ENCODE data around the gene TEX11. TPM values are rescaled to one million over a fixed set of nuclear protein-coding genes. Genes with fewer than 3 reads are reported as not detected.

The TEX11 gene
- total and polyA plus RNA-seq, 2 experiments from 2014 or later = 0.60 to 1.0 TPM

GRCh38 chrX:70485466-70485865 lies 423.0 kb downstream of the TEX11 start:
- H3K36me3 Mint-ChIP-seq (ENCODE audit: low read depth) = peaks cover 50% of the 10 kb centered on the region
- H3K9me3 Mint-ChIP-seq = no peaks in the 10 kb centered on the region
- no peak overlapping the region for H3K27ac Mint-ChIP-seq

More at GRCh38 chrX:70485466-70485865, 423.0 kb downstream of the TEX11 start:
- TF ChIP-seq POLR2AphosphoS5 (IDR thresholded peaks at IDR 0.05; ENCODE audit: low read depth) (no peak), CTCF (conservative IDR thresholded peaks at IDR 0.05; ENCODE audit: low read depth in 2 of 2) (no peak), CREB1 (CRISPR knock-in tag; IDR thresholded peaks at IDR 0.05; ENCODE audit: low read depth) (no peak), ZNF331 (CRISPR knock-in tag; IDR thresholded peaks at IDR 0.05; ENCODE audit: low read depth) (no peak), EZH2phosphoT487 (IDR thresholded peaks at IDR 0.05; ENCODE audit: unreplicated experiment) (no peak), REST (IDR thresholded peaks at IDR 0.05; ENCODE audit: unreplicated experiment) (no peak), JUNB (IDR thresholded peaks at IDR 0.05; ENCODE audit: unreplicated experiment) (no peak), ZNF114 (CRISPR knock-in tag; IDR thresholded peaks at IDR 0.05) (no peak), ETS1 (IDR thresholded peaks at IDR 0.05) (no peak), NANOG (IDR thresholded peaks at IDR 0.05; ENCODE audit: borderline replicate concordance) (no peak), EZH2 (IDR thresholded peaks at IDR 0.05; ENCODE audit: low read depth, unreplicated experiment) (no peak), ZNF462 (CRISPR knock-in tag; IDR thresholded peaks at IDR 0.05) (no peak), STAT1 (IDR thresholded peaks at IDR 0.05; ENCODE audit: unreplicated experiment) (no peak)
- no peak overlapping the region; the same call in 1 of the 2 replicates for H3K4me3 ChIP-seq
- H3F3A ChIP-seq (replicated peaks; ENCODE audit: low read depth) = no peaks in the 10 kb centered on the region
- Mint-ChIP-seq H3K27me3 (ENCODE audit: insufficient read depth, low read depth, poor library complexity) (peaks cover 6% of the 10 kb centered on the region), H3K4me3 (peak overlapping the region; percentile 41; the same call in 1 of the 3 replicates), H3K4me1 (peaks cover 43% of the 10 kb centered on the region)
- DNase-seq (ENCODE audit: low spot score) = peak; percentile 38
- H3K27ac ChIP-seq (ENCODE audit: low read depth) = no peak overlapping the region
- peaks cover 10% of the 10 kb centered on the region for H4K20me1 ChIP-seq (replicated peaks; ENCODE audit: insufficient read depth)
- H3K4me2 ChIP-seq = 0 out of 2 replicates have a peak overlapping the region, but pooled peaks have one; percentile 35
- no peaks in the 10 kb centered on the region for H3K27me3 ChIP-seq (ENCODE audit: insufficient read depth)
- 0 out of 2 replicates have a peak, but pooled peaks cover 7% of the 10 kb centered on the region for H3K36me3 ChIP-seq (ENCODE audit: insufficient read depth)
- H2AFZ ChIP-seq = no peak overlapping the region
- no peaks in the 10 kb centered on the region for H3K9me2 ChIP-seq (ENCODE audit: insufficient read depth)
- H3K4me1 ChIP-seq (ENCODE audit: insufficient read depth) = peaks cover 19% of the 10 kb centered on the region; the same call in 1 of the 2 replicates
- ATAC-seq = peak; percentile 28; the same call in 2 of the 3 replicates
- peaks cover 57% of the 10 kb centered on the region for H3K79me2 ChIP-seq (replicated peaks; ENCODE audit: insufficient read depth)
